ENCODE data around the gene HNRNPDL. TPM values are rescaled to one million over a fixed set of nuclear protein-coding genes. Genes with fewer than 3 reads are reported as not detected.
"Not testable (repeated sequence)": the region's sequence is repeated elsewhere in the genome, so short reads cannot be mapped to it uniquely, and the experiment has no call there.

Gene HNRNPDL
- polyA plus RNA-seq (ENCODE audit: insufficient read length in 4 of 4) = 100 to 1,000 TPM; 527 to 683 (median 555) TPM

- DNase-seq (ENCODE audit: low read depth in 4 of 4, low spot score in 3 of 4) = peak; percentile 89 to 93 (median 91)
Measured at GRCh38 chr4:82430193-82430963, at the start of gene HNRNPDL, which contains the start of gene ENOPH1. Gene HNRNPDL (minus strand): TSS chr4:82430462. CDS start chr4:82429690, 772 bp downstream. Gene ENOPH1 (plus strand): TSS chr4:82430590. CDS start chr4:82430830, 240 bp downstream.

DNA sequence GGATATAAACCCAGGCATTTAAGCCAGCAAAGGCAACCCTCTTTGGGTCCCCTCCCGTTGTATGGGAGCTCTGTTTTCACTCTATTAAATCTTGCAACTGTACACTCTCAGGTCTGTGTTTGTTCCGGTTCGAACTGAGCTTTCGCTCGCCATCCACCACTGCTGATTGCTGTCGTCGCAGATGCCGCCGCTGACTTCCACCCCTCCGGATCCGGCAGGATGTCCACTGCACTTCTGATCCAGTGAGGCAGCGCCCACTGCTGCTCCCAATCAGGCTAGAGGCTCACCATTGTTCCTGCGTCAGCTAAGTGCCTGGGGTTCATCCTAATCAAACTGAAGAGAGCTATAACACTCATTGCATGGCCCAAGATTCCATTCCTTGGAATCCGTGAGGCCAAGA is 49.3 kb upstream of the HNRNPDL start:
- DNase-seq (ENCODE audit: low read depth in 4 of 4, low spot score in 3 of 4) = no peak

GRCh38 chr4:82477469-82477868 is 47.2 kb upstream of the HNRNPDL start:
- not testable (repeated sequence) for DNase-seq (ENCODE audit: low read depth in 4 of 4, low spot score in 3 of 4)

DNA sequence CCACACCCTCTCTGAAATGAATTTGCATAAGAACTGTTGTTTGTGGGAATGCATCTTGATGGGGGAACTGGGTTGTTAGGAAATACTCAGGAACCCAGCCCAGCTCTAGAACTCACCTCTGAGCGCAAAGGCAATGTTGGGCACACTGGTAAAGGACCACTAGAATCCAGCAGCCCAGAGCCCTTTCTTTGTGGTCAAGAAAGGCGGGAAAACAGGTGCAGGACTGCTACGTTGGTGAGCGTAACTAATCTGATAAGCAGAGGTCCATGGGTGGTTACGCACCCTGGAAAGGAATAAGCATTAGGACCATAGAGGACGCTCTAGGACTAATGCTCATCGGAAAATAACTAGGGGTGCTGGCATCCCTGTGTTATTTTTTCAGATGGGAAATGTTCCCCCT is 45.7 kb upstream of the HNRNPDL start:
- not testable (repeated sequence) for DNase-seq (ENCODE audit: low read depth in 4 of 4, low spot score in 3 of 4)

DNA sequence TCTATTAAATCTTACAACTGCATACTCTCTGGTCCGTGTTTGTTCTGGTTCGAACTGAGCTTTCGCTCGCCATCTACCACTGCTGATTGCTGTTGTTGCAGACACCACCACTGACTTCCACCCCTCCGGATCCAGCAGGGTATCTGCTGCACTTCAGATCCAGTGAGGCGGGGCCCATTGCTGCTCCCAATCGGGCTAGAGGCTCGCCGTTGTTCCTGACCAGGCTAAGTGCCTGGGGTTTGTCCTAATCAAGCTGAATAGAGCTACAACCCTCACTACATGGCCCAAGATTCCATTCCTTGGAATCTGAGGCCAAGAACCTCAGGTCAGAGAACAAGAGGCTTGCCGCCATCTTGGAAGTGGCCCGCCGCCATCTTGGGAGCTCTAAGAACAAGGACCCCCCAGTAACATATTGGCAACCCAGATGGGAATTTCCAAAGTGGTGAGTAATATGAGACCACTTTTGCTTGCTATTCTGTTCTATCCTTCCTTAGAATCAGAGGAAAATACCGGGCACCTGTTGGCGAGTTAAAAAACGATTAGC is 43.4 kb upstream of the HNRNPDL start:
- no peak for DNase-seq (ENCODE audit: low read depth in 4 of 4, low spot score in 3 of 4)

DNA sequence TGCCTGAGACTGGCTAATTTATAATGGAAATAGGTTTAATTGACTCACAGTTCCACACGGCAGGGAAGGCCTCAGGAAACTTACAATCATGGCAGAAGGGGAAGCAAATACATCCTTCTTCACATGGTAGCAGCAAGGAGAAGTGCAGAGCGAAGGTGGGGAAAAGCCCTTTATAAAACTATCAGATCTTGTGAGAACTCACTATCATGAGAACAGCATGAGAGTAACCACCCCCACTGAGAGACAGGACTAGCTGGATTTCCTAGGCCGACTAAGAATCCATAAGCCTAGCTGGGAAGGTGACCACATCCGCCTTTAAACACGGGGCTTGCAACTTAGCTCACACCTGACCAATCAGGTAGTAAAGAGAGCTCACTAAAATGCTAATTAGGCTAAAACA is 42.8 kb upstream of the HNRNPDL start:
- not testable (repeated sequence) for DNase-seq (ENCODE audit: low read depth in 4 of 4, low spot score in 3 of 4)

- DNase-seq (ENCODE audit: low read depth in 4 of 4, low spot score in 3 of 4) = no peak
Measured at GRCh38 chr4:82469791-82470345, 39.6 kb upstream of the HNRNPDL start.

- no peak for DNase-seq (ENCODE audit: low read depth in 4 of 4, low spot score in 3 of 4)
Measured at GRCh38 chr4:82467471-82467870, 37.2 kb upstream of the HNRNPDL start.

DNA sequence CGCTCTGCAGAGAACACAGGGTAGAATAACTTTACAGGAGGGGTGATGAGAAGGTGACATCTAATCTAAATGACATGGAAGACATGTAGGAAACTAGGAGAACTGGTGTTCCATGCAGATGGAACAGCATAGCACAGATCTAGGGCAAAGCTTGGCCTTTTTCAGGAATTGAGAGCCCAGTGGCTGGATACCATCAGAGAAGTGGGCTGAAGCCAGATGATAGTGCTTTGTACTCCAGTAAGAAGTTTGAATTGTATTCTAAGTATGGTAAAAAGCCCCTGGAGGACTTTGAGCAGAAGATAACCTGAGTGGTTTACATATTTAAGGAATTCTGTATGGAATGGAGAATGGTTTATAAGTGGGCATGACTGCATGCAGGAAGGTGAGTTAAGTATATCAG is 33.0 kb upstream of the HNRNPDL start:
- no peak for DNase-seq (ENCODE audit: low read depth in 4 of 4, low spot score in 3 of 4)

DNA sequence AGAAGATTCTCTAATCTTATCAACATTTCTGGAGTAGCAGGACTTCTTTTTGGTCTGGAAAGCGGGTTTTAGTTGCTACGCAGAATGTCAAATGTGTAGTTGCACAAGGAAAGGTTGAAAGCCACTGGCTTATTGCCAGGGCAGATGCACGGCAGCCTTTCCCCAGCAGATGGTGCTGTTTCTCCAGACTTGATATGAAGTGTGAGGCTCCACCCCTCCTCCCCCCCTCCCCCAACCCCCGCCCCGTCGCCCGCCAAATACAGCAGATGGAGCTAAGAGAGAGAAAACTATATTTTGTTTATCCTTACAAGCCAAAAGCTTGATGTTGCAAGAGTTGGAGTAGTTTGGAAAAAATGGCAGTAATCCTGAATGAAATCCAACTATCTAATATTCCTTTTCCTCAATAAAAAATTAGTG is 32.2 kb upstream of the HNRNPDL start:
- DNase-seq (ENCODE audit: low read depth in 4 of 4, low spot score in 3 of 4) = peak; percentile 71 to 81 (median 75)

DNA sequence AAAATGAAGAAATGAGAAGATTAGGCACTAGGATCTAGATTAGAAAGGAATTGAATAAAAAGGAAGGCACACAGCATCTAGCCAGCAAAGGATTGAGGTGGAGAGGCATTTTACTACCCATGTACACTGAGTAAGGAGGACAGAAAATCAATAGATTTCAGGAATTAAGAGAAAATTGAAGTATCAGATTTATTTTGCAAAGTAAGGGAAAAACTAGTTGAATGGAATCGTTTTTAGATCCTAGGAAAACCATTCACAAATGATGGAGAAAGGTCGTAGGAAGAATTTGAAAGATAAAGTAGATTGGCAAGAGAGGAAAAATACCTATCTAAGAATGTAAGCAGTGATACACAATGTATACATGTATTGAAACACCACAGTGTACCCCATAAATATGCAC is 31.4 kb upstream of the HNRNPDL start:
- DNase-seq (ENCODE audit: low read depth in 4 of 4, low spot score in 3 of 4) = no peak

DNA sequence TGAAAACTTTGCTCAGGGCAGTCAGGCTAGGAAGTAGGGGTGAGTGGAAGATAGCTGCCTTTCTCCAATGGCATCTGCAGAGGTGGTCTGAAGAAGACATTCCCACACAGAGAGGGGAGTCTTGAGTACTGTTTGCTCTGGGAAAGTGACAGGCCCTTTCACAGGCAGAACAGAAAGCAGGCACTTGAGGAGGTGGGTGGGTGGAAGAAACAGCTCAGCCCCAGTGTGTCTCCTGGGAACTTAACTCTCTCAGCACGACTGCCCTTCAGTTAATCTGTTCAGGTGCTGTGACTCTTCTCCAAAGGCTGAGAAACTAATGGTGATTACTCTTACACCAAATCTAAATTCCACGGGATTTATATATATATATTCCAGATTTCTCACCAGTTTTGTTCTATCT is 28.5 kb upstream of the HNRNPDL start:
- no peak for DNase-seq (ENCODE audit: low read depth in 4 of 4, low spot score in 3 of 4)

DNA sequence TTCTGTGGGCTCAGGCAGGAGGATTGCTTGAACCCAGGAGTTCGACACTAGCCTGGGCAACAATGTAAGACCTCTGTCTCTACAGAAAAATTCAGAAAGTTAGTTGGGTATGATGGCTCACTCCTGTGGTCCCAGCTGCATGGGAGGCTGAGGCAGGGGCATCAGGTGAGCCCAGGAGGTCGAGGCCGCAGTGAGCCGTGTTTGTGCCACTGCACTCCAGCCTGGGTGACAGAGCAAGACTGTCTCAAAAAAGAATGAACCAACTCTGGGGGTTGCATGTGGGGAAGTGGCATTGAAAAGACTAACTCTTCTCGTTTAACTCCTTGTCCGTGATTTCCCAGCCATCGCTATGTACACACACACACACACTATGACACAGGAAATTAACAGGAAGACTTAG is 27.0 kb upstream of the HNRNPDL start:
- no peak for DNase-seq (ENCODE audit: low read depth in 4 of 4, low spot score in 3 of 4)

DNA sequence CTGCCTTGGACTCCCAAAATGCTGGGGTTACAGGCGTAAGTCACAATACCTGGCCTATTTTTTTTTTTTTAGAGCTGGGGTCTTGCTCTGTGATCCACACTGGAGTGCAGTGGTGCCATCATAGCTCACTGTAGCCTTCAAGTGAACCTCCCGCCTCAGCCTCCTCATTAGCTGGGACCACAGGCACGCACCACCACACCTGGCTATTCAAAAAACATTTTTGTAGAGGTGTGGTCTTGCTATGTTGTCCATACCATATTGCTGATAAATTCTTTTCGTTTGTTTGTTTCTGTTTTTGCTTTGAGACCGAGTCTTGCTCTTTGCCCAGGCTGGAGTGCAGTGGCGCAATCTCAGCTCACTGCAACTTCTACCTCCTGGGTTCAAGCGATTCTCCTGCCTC is 21.8 kb upstream of the HNRNPDL start:
- no peak for DNase-seq (ENCODE audit: low read depth in 4 of 4, low spot score in 3 of 4)

- DNase-seq (ENCODE audit: low read depth in 4 of 4, low spot score in 3 of 4) = no peak
Measured at GRCh38 chr4:82450966-82451755, 20.9 kb upstream of the HNRNPDL start.

DNA sequence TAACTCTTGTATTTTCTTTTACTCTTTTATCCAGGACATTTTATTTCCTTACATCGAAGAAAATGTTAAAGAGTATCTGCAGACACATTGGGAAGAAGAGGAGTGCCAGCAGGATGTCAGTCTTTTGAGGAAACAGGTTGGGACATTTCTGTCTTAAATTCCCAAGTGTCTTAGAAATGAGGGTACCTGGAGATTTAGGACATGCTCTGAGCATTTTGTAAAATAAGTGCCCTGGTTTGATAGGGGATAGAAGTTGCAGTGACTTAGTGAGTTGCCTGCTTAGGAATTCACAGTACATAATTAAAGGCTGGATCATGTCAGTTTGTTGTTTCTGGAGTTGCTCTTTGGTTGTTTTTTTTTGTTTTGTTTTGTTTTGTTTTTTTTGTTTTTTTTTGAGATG is 17.6 kb upstream of the HNRNPDL start:
- no peak for DNase-seq (ENCODE audit: low read depth in 4 of 4, low spot score in 3 of 4)

GRCh38 chr4:82439088-82439487 is 8.8 kb upstream of the HNRNPDL start:
- DNase-seq (ENCODE audit: low read depth in 4 of 4, low spot score in 3 of 4) = no peak

DNA sequence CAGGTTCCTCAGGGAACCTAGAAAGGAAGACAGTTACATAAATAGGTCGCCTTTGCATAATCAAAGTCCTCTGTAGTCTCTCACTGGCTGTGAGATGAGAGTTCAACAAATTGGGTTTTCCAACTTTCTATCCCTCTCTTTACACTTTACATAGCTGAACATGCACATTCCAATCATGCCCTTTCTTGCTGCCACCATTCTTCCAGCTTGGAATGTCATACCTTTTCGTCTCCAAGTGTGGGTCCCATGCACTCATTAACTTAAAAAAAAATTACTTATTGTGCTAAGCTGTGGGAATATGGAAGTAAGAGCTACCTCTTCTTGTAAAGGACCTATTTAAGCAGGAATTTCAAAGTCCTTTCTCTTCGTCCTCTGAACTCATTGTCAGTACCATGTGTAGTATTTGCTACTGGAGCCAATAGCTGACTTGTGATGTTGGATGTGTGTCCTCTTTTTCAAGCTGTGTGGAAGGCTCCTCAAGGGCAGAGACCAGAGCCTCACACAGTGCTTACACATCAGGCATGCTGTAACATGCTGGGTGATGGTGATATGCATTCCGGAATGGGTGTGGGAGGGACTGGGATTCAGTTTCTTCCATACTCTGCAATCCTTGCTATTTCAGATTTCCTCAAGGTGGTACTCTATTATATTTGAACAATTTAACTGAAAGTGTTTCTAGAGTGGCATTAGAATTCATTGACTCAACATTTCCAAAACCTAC is 7.2 kb upstream of the HNRNPDL start:
- DNase-seq (ENCODE audit: low read depth in 4 of 4, low spot score in 3 of 4) = no peak

DNA sequence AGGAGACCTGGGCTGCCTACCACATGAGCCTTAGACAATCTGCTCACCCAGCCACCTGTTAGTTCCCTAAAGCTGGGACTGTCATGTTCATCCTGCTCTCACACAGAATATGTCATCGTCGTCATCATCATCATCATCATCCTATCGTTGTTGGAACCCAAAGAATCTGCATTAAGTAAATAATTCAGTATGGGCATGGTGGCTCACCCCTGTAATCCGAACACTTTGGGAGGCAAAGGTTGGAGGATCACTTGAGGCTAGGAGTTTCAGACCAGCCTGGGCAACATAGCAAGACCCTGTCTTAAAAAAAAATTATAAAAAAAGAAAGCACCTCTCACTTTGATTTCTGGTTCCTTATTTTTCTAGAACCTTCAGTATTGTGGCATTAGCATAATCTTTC is 6.5 kb upstream of the HNRNPDL start:
- DNase-seq (ENCODE audit: low read depth in 4 of 4, low spot score in 3 of 4) = no peak

- DNase-seq (ENCODE audit: low read depth in 4 of 4, low spot score in 3 of 4) = no peak
Measured at GRCh38 chr4:82436130-82436529, 5.9 kb upstream of the HNRNPDL start.

- no peak for DNase-seq (ENCODE audit: low read depth in 4 of 4, low spot score in 3 of 4)
Measured at GRCh38 chr4:82434949-82435348, 4.7 kb upstream of the HNRNPDL start.

Measured in left renal pelvis (tissue), 4 donors.